ENCODE measurements around the gene RAI14.
"Not testable (repeated sequence)": the region's sequence is repeated elsewhere in the genome, so short reads cannot be mapped to it uniquely, and the experiment has no call there.

Gene RAI14

GRCh38 chr5:34699155-34700077, 43.3 kb downstream of the RAI14 start:
- H3K4me3 ChIP-seq (ENCODE audit: low read length), result no peak overlapping the region
- no peak overlapping the region for H3K27ac ChIP-seq (ENCODE audit: low read length)
- peaks cover 32% of the 10 kb centered on the region for H3K4me1 ChIP-seq (ENCODE audit: low read length)
- no peak for TF ChIP-seq CTCF (IDR thresholded peaks at IDR 0.05; ENCODE audit: low read depth, low read length)
- no peak for TF ChIP-seq EZH2phosphoT487 (IDR thresholded peaks at IDR 0.05; ENCODE audit: low read depth)
- peaks cover 4% of the 10 kb centered on the region for H3K36me3 ChIP-seq (replicated peaks; ENCODE audit: low read depth, low read length)
- no peaks in the 10 kb centered on the region for H3K9me3 ChIP-seq (ENCODE audit: insufficient read depth, low read length)
- H3K27me3 ChIP-seq (ENCODE audit: low read depth, low read length), result no peaks in the 10 kb centered on the region
- peaks cover 22% of the 10 kb centered on the region for H3K79me2 ChIP-seq (ENCODE audit: low read length)
- no peak overlapping the region for H2AFZ ChIP-seq (ENCODE audit: low read depth, low read length)
- H4K20me1 ChIP-seq (ENCODE audit: insufficient read depth, low read length), result peaks cover 3% of the 10 kb centered on the region; the same call in 1 of the 2 replicates
- H3K4me2 ChIP-seq (ENCODE audit: low read length), result no peak overlapping the region
- H3K9ac ChIP-seq (ENCODE audit: low read length), result no peak overlapping the region

GRCh38 chr5:34700078-34700452, 43.9 kb downstream of the RAI14 start:
- no peak overlapping the region for H3K4me3 ChIP-seq (ENCODE audit: low read length)
- no peaks in the 10 kb centered on the region for H3K27me3 ChIP-seq (ENCODE audit: low read depth, low read length)
- H3K9ac ChIP-seq (ENCODE audit: low read length), result no peak overlapping the region
- TF ChIP-seq CTCF (IDR thresholded peaks at IDR 0.05; ENCODE audit: low read depth, low read length), result no peak
- TF ChIP-seq EZH2phosphoT487 (IDR thresholded peaks at IDR 0.05; ENCODE audit: low read depth), result no peak
- peaks cover 6% of the 10 kb centered on the region for H3K36me3 ChIP-seq (replicated peaks; ENCODE audit: low read depth, low read length)
- H3K79me2 ChIP-seq (ENCODE audit: low read length), result peaks cover 15% of the 10 kb centered on the region
- H3K9me3 ChIP-seq (ENCODE audit: insufficient read depth, low read length), result no peaks in the 10 kb centered on the region
- H2AFZ ChIP-seq (ENCODE audit: low read depth, low read length), result no peak overlapping the region
- H4K20me1 ChIP-seq (ENCODE audit: insufficient read depth, low read length), result peaks cover 3% of the 10 kb centered on the region; the same call in 1 of the 2 replicates
- H3K4me1 ChIP-seq (ENCODE audit: low read length), result peaks cover 27% of the 10 kb centered on the region
- no peak overlapping the region for H3K27ac ChIP-seq (ENCODE audit: low read length)
- H3K4me2 ChIP-seq (ENCODE audit: low read length), result no peak overlapping the region

DNA sequence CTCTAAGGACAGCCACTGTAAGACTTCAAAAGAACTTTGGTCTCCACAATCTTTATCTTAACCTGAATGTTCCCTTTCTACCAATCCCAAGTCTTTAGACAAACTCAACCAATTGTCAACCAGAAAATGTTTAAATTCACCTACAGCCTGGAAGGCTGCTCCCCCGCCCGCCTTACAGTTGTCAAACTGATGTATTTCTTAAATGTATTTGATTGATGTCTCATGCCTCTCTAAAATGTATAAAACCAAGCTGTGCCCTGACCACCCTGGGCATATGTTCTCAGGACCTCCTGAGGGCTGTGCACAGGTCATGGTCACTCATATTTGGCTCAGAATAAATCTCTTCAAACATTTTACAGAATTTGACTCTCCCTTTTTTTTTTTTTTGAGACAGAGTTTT, 45.3 kb downstream of the RAI14 start:
- not testable (repeated sequence) for H3K9me3 ChIP-seq (ENCODE audit: insufficient read depth, low read length); H3K27ac ChIP-seq (ENCODE audit: low read length); H3K4me3 ChIP-seq (ENCODE audit: low read length); H4K20me1 ChIP-seq (ENCODE audit: insufficient read depth, low read length); H3K9ac ChIP-seq (ENCODE audit: low read length); H3K4me2 ChIP-seq (ENCODE audit: low read length); H2AFZ ChIP-seq (ENCODE audit: low read depth, low read length); H3K79me2 ChIP-seq (ENCODE audit: low read length); H3K36me3 ChIP-seq (replicated peaks; ENCODE audit: low read depth, low read length); H3K27me3 ChIP-seq (ENCODE audit: low read depth, low read length)
- H3K4me1 ChIP-seq (ENCODE audit: low read length), result peaks cover 27% of the 10 kb centered on the region

DNA sequence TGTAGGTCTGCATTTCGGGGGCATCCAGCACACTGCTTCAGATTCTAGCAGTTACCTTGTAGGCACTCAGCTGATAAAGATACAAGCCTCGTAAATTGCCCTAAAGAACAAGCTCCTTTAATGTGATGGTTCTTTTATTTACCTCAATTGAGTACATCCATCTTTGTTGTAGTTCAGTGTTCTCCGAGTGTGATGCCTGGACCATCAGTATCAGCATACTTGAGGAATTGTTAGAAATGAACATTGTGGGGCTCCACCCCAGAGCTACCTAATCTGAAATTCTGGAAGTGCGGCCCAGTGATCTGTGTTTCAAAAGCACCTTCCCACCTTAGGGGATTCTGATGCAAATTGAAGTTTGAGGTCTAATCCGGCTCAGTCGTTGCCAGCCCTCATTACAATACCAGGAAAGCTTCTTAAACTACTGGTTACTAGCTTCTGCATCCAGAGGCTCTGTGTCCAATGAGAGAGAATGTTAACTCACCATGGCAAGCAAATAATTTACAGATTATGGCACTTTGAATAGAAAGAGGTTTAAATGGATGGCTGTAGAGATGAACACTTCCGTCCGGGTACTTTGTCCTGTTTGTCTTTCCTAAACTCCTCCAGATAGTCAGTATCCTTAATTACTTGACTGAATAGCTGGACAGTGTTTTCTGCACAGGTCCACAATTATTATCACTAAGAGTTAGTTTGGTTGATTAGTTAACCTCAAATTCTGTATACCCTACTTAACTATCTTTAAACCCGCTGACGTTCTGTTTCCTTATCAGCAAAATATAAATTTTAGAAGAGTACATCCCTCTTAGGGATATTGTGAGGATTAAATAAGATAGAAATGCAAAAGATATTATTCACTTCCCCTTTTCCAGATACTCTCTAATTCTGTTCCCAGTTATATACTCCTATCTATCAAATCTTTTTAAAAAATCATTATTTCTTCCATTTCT, 47.9 kb downstream of the RAI14 start:
- Histone ChIP-seq H3K4me3 (ENCODE audit: low read length) (no peak overlapping the region), H3K27ac (ENCODE audit: low read length) (no peak overlapping the region), H3K9me3 (ENCODE audit: insufficient read depth, low read length) (no peaks in the 10 kb centered on the region), H4K20me1 (ENCODE audit: insufficient read depth, low read length) (no peaks in the 10 kb centered on the region; the same call in 1 of the 2 replicates), H3K4me2 (ENCODE audit: low read length) (0 out of 2 replicates have a peak overlapping the region, but pooled peaks have one; percentile 16), H3K36me3 (replicated peaks; ENCODE audit: low read depth, low read length) (peaks cover 2% of the 10 kb centered on the region), H3K79me2 (ENCODE audit: low read length) (peaks cover 9% of the 10 kb centered on the region), H3K27me3 (ENCODE audit: low read depth, low read length) (no peaks in the 10 kb centered on the region), H3K9ac (ENCODE audit: low read length) (no peak overlapping the region), H2AFZ (ENCODE audit: low read depth, low read length) (no peak overlapping the region), H3K4me1 (ENCODE audit: low read length) (peaks cover 40% of the 10 kb centered on the region)
- no peak for TF ChIP-seq EZH2phosphoT487 (IDR thresholded peaks at IDR 0.05; ENCODE audit: low read depth)
- no peak for TF ChIP-seq CTCF (IDR thresholded peaks at IDR 0.05; ENCODE audit: low read depth, low read length)

All from OCI-LY3 (cell line).